Thoracic aorta (tissue), 2 donors: ENCODE results near the gene SLC4A1AP. TPM values are rescaled to one million over a fixed set of nuclear protein-coding genes. Genes with fewer than 3 reads are reported as not detected.
A peak's percentile ranks its signal among the peaks of the same experiment; 100 is the strongest.

ENCODE experiments used
- ATAC-seq: fragments of 150-250 bp; one replicate; pipeline ENCODE4 v1.8.0; 2017; ENCODE audit warnings: low read depth; ENCODE audit not compliant: insufficient number of reproducible peaks, low FRiP score
- DNase-seq: peaks from one replicate; pipeline ENCODE4 v3.0.0-alpha.2; 2020; ENCODE audit warnings: low spot score
- H3K27ac ChIP-seq, 2 donors: fragments of 200-600 bp; sonication (generic); 1 replicate in 1 of 2; 2 replicates in 1 of 2; pipeline ENCODE4 v1.5.1; 2016; ENCODE audit warnings: mild to moderate bottlenecking in 2 of 2, moderate library complexity in 2 of 2
- H3K27me3 ChIP-seq: fragments of 200-600 bp; sonication (generic); replicated peaks from 2 replicates; pipeline ENCODE4 v1.6.0; 2016; ENCODE audit warnings: mild to moderate bottlenecking; ENCODE audit not compliant: insufficient read depth
- H3K36me3 ChIP-seq: fragments of 200-600 bp; sonication (generic); one replicate; pipeline ENCODE4 v1.5.1; 2016
- H3K4me1 ChIP-seq, 2 donors: fragments of 200-600 bp; sonication (generic); 1 replicate in 1 of 2; 2 replicates in 1 of 2; pipeline versions ENCODE4 v1.5.1 to v1.6.0; 2016; ENCODE audit warnings: low read depth in 2 of 2, mild to moderate bottlenecking in 1 of 2; ENCODE audit not compliant: control insufficient read depth in 1 of 2
- H3K4me3 ChIP-seq: fragments of 200-600 bp; sonication (generic); 2 replicates; pipeline ENCODE4 v1.5.1; 2016; ENCODE audit warnings: mild to moderate bottlenecking
- H3K9me3 ChIP-seq: fragments of 200-600 bp; sonication (generic); 2 replicates; pipeline ENCODE4 v1.5.1; 2016
- total RNA-seq, 2 donors: library from RNA; depleted of rRNA; stranded (reverse); fragments of >200 nt; gene quantifications; one replicate each; pipeline versions ENCODE4 v1.1.0 to v1.2.3, GENCODE V29; 2016
- TF ChIP-seq, protein P1 (sequence below): fragments of 200-600 bp; sonication (generic); IDR thresholded peaks from one replicate; pipeline ENCODE4 v1.5.1; 2019; ENCODE audit warnings: antibody characterized with exemption

The SLC4A1AP gene
- total RNA-seq, 2 donors from 2014 or later = 19.8 to 23.7 TPM

DNA sequence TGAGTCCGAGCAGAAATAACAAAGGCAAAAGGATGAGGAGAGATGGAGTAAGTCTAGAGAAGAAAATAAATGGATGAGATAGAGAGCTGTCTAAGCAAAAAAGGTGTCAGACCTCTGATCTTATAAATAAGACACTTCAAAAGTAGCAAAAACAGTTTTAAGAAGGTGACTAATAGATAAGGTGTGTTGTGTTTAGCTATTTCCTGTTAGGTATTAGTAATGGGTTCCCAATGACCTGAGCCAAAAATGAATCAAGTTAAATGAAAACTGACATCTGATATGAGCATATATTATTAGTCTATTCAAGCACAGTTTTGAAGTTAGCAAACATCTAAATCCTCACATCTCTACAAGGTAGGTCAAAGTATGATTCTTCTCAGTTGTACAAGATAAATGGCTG lies 10.9 kb upstream of the SLC4A1AP start:
- Histone ChIP-seq H3K4me1 (no peaks in the 10 kb centered on the region), H3K9me3 (no peaks in the 10 kb centered on the region), H3K27me3 (no peaks in the 10 kb centered on the region), H3K27ac (no peak overlapping the region), H3K4me3 (no peak overlapping the region), H3K36me3 (peaks cover 53% of the 10 kb centered on the region)
- DNase-seq = no peak
- TF ChIP-seq, protein P1, sequence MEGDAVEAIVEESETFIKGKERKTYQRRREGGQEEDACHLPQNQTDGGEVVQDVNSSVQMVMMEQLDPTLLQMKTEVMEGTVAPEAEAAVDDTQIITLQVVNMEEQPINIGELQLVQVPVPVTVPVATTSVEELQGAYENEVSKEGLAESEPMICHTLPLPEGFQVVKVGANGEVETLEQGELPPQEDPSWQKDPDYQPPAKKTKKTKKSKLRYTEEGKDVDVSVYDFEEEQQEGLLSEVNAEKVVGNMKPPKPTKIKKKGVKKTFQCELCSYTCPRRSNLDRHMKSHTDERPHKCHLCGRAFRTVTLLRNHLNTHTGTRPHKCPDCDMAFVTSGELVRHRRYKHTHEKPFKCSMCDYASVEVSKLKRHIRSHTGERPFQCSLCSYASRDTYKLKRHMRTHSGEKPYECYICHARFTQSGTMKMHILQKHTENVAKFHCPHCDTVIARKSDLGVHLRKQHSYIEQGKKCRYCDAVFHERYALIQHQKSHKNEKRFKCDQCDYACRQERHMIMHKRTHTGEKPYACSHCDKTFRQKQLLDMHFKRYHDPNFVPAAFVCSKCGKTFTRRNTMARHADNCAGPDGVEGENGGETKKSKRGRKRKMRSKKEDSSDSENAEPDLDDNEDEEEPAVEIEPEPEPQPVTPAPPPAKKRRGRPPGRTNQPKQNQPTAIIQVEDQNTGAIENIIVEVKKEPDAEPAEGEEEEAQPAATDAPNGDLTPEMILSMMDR = no peak
- no peak for ATAC-seq

DNA sequence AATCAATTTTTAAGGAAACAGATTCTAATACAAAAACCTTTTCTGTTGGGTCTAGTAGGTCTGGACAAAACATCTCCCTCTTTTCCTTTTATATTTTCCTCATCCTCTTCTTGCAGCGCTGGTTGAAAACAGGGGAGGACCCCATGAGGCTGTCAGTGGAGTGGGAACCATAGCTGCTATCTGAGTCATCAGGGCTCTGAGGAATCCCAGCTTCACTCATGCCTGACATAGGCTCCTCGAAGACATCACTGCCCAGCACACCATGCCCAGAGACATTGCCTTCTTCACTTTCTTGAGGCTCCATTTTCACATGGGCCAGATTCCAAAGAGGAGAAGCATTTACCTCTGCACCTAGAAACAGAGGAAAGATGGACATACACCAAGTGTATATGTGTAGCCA lies 10.3 kb upstream of the SLC4A1AP start:
- peaks cover 52% of the 10 kb centered on the region for H3K36me3 ChIP-seq
- no peak overlapping the region for H3K4me3 ChIP-seq
- no peaks in the 10 kb centered on the region for H3K27me3 ChIP-seq
- no peaks in the 10 kb centered on the region for H3K9me3 ChIP-seq
- DNase-seq (no peak), ATAC-seq (no peak)
- H3K4me1 ChIP-seq = no peaks in the 10 kb centered on the region
- H3K27ac ChIP-seq = no peak overlapping the region
- TF ChIP-seq, protein P1 = no peak

DNA sequence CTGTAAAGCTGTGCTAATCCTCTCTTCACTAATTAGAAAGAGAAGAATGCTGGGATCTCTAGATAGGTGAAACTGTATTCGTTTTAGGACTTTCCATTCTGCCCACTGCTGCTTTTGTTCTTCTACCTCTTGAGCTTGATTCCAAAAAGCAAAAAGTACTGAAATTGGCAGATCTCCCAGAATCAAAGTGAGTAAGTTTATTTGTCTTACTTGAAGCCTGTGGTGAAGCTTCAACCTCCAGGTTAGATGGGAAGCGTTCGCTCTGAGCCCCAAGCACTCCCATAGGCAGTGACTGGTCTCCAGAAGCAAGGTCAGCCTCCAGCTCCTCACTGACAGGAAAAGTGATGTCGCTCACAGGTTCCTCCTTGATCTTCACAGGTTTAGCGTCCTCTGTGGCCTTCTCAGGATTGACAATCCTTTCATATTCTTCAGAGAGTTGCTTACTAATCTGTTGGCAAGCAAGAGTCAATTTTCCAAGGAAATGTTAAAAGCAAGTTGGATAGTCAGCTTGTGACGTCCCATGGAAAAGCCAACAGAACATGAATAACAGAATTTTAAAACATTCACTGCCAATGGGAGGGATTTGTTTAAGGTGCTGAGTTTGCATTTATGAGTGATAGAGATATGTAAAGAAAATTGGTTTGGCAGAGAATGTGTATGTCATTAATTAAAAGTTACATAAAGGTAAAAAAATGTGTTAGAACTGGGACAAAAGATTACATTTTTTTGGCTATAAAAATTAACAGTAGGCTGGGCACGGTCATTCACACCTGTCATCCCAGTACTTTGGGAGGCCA lies 8.3 kb upstream of the SLC4A1AP start:
- H3K4me3 ChIP-seq = no peak overlapping the region
- H3K9me3 ChIP-seq = no peaks in the 10 kb centered on the region
- TF ChIP-seq, protein P1 = no peak
- DNase-seq (no peak), ATAC-seq (no peak)
- no peaks in the 10 kb centered on the region for H3K4me1 ChIP-seq
- no peak overlapping the region for H3K27ac ChIP-seq
- peaks cover 41% of the 10 kb centered on the region for H3K36me3 ChIP-seq
- H3K27me3 ChIP-seq = no peaks in the 10 kb centered on the region

DNA sequence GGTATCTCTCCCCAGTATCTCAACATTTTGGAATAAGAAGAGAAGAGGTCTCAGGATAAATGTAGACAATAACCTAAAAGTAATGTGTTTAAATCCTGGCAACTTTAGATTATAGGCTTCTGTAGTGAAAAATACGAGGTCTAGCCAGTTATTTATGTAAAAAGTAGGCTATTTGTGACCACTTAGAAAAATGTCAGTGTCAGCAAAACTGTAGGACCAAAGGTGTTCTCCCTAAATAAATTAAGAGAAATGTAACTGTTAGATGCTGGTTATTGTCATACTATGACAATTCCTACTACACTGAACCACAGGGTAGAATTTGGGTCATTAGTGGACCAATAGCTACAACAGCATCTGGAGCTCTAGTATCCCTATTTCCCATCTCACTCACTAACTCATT lies 2.3 kb upstream of the SLC4A1AP start:
- H3K27ac ChIP-seq = no peak overlapping the region
- H3K27me3 ChIP-seq = no peaks in the 10 kb centered on the region
- peaks cover 12% of the 10 kb centered on the region for H3K36me3 ChIP-seq
- no peaks in the 10 kb centered on the region for H3K9me3 ChIP-seq
- ATAC-seq (no peak), DNase-seq (no peak)
- H3K4me1 ChIP-seq = peaks cover 16 to 28% of the 10 kb centered on the region in 2 donors
- no peak overlapping the region for H3K4me3 ChIP-seq
- TF ChIP-seq, protein P1 = no peak

DNA sequence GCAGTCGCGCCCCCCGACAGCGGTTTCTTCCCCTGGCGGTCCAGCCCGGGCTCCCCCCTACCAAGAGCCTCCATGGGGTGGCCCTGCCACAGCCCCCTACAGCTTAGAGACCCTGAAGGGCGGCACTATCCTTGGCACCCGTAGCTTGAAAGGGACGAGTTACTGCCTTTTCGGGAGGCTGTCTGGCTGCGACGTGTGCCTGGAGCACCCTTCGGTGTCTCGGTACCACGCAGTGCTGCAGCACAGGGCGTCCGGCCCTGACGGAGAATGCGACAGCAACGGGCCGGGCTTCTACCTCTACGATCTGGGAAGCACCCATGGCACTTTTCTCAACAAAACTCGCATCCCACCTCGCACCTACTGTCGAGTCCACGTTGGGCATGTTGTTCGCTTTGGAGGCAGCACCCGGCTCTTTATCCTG lies 475 bp downstream of the SLC4A1AP start:
- no peak for DNase-seq
- no peak for ATAC-seq
- H3K9me3 ChIP-seq = no peaks in the 10 kb centered on the region
- H3K27me3 ChIP-seq = no peaks in the 10 kb centered on the region
- peaks cover 23% of the 10 kb centered on the region for H3K36me3 ChIP-seq
- H3K4me3 ChIP-seq = peak overlapping the region; percentile 89
- TF ChIP-seq, protein P1 = no peak
- H3K4me1 ChIP-seq = peaks cover 16 to 28% of the 10 kb centered on the region in 2 donors
- peak overlapping the region; percentile 89 to 93 for H3K27ac ChIP-seq
